Liver (tissue), 9 donors: ENCODE results near the gene RFX8. TPM values are rescaled to one million over a fixed set of nuclear protein-coding genes. Genes with fewer than 3 reads are reported as not detected.

ENCODE experiments used
- DNase-seq: peaks from one replicate; pipeline ENCODE4 v3.0.0-alpha.2; 2017; ENCODE audit warnings: low spot score
- H3K27ac ChIP-seq, 2 donors: one replicate each; pipeline ENCODE4 v1.7.0; 2013; ENCODE audit warnings: inconsistent platforms in 2 of 2, low read length in 2 of 2, control low read depth in 1 of 2, low read depth in 1 of 2, mild to moderate bottlenecking in 1 of 2
- H3K27me3 ChIP-seq, 4 donors: one replicate each; pipeline versions ENCODE4 v1.6.1 to v1.7.0; 2013; ENCODE audit warnings: low read length in 3 of 4, inconsistent platforms in 1 of 4, mild to moderate bottlenecking in 1 of 4, moderate library complexity in 1 of 4; ENCODE audit not compliant: control insufficient read depth in 4 of 4, insufficient read depth in 4 of 4
- H3K36me3 ChIP-seq, 4 donors: one replicate each; pipeline versions ENCODE4 v1.6.1 to v1.7.0; 2013; ENCODE audit warnings: low read length in 3 of 4, mild to moderate bottlenecking in 3 of 4, low read depth in 1 of 4, moderate library complexity in 1 of 4; ENCODE audit not compliant: control insufficient read depth in 4 of 4, insufficient read depth in 3 of 4
- H3K4me1 ChIP-seq, 4 donors: one replicate each; pipeline versions ENCODE4 v1.6.1 to v1.7.0; 2013; ENCODE audit warnings: low read length in 3 of 4, mild to moderate bottlenecking in 3 of 4, moderate library complexity in 1 of 4; ENCODE audit not compliant: control insufficient read depth in 4 of 4, insufficient read depth in 4 of 4
- H3K4me3 ChIP-seq, 3 donors: one replicate each; pipeline versions ENCODE4 v1.6.1 to v1.7.0; 2013; ENCODE audit warnings: low read length in 3 of 3, control low read depth in 1 of 3, low read depth in 1 of 3, mild to moderate bottlenecking in 1 of 3
- H3K9ac ChIP-seq, 2 donors: one replicate each; pipeline ENCODE4 v1.7.0; 2013; ENCODE audit warnings: low read length in 2 of 2, mild to moderate bottlenecking in 2 of 2, moderate library complexity in 2 of 2, control low read depth in 1 of 2, low read depth in 1 of 2
- H3K9me3 ChIP-seq, 4 donors: one replicate each; pipeline versions ENCODE4 v1.6.1 to v1.7.0; 2013; ENCODE audit warnings: low read length in 3 of 4; ENCODE audit not compliant: control insufficient read depth in 4 of 4
- ATF3 ChIP-seq: IDR thresholded peaks from 2 replicates; pipeline ENCODE4 v1.6.1; 2016; ENCODE audit warnings: antibody characterized with exemption
- CTCF ChIP-seq: fragments of 150-350 bp; IDR thresholded peaks from 2 replicates; pipeline ENCODE4 v1.5.1; 2017; ENCODE audit warnings: improper control_type of control experiment, low read depth, low read length; ENCODE audit not compliant: missing input control
- EGR1 ChIP-seq, 2 donors: IDR thresholded peaks; 2 replicates each; pipeline ENCODE4 v1.6.1; 2016 to 2018; ENCODE audit warnings: antibody characterized with exemption in 2 of 2, low read depth in 2 of 2
- FOXA1 ChIP-seq: IDR thresholded peaks from 2 replicates; pipeline ENCODE4 v1.6.1; 2016; ENCODE audit warnings: antibody characterized with exemption
- FOXA2 ChIP-seq: IDR thresholded peaks from 2 replicates; pipeline ENCODE4 v1.6.1; 2016; ENCODE audit warnings: antibody characterized with exemption
- GABPA ChIP-seq, 2 donors: IDR thresholded peaks in 1 of 2; conservative IDR thresholded peaks in 1 of 2; 2 replicates each; pipeline ENCODE4 v1.6.1; 2016; ENCODE audit warnings: antibody characterized with exemption in 2 of 2, mild to moderate bottlenecking in 1 of 2, moderate library complexity in 1 of 2
- HNF4A ChIP-seq, 2 donors: conservative IDR thresholded peaks; 2 replicates each; pipeline ENCODE4 v1.6.1; 2016; ENCODE audit warnings: antibody characterized with exemption in 2 of 2, mild to moderate bottlenecking in 2 of 2
- HNF4G ChIP-seq: IDR thresholded peaks from 2 replicates; pipeline ENCODE4 v1.6.1; 2016; ENCODE audit warnings: antibody characterized with exemption
- JUND ChIP-seq, 2 donors: IDR thresholded peaks; 2 replicates each; pipeline ENCODE4 v1.6.1; 2016; ENCODE audit warnings: antibody characterized with exemption in 2 of 2
- MAX ChIP-seq: IDR thresholded peaks from 2 replicates; pipeline ENCODE4 v1.6.1; 2016; ENCODE audit warnings: antibody characterized with exemption
- NR2F2 ChIP-seq: IDR thresholded peaks from 2 replicates; pipeline ENCODE4 v1.6.1; 2016; ENCODE audit warnings: antibody characterized with exemption
- RAD21 ChIP-seq, 2 donors: IDR thresholded peaks; 2 replicates each; pipeline ENCODE4 v1.6.1; 2016; ENCODE audit warnings: antibody characterized with exemption in 2 of 2, mild to moderate bottlenecking in 2 of 2
- REST ChIP-seq: IDR thresholded peaks from 2 replicates; pipeline ENCODE4 v1.6.1; 2016; ENCODE audit warnings: antibody characterized with exemption, mild to moderate bottlenecking
- RXRA ChIP-seq, 2 donors: IDR thresholded peaks; 2 replicates each; pipeline ENCODE4 v1.6.1; 2017 to 2018; ENCODE audit warnings: antibody characterized with exemption in 2 of 2, mild to moderate bottlenecking in 1 of 2
- SP1 ChIP-seq: IDR thresholded peaks from 2 replicates; pipeline ENCODE4 v1.6.1; 2018; ENCODE audit warnings: antibody characterized with exemption, mild to moderate bottlenecking
- TAF1 ChIP-seq: conservative IDR thresholded peaks from 2 replicates; pipeline ENCODE4 v1.6.1; 2016; ENCODE audit warnings: antibody characterized with exemption, mild to moderate bottlenecking
- YY1 ChIP-seq: IDR thresholded peaks from 2 replicates; pipeline ENCODE4 v1.6.1; 2016; ENCODE audit warnings: antibody characterized with exemption, mild to moderate bottlenecking
- ZBTB33 ChIP-seq: IDR thresholded peaks from 2 replicates; pipeline ENCODE4 v1.6.1; 2016; ENCODE audit warnings: antibody characterized with exemption
- WGBS: extraction: QIAGEN DNeasy Blood & Tissue Kit; methylation state at CpG from one replicate; pipeline ENCODE4 v1.1.7; 2013; 5-methylcytosine and 5-hydroxymethylcytosine counted together
- polyA plus RNA-seq, 2 donors: library from polyadenylated mRNA; stranded (reverse) in 1 of 2; unstranded in 1 of 2; fragments of 200-250 nt in 1 of 2; fragments of >200 nt in 1 of 2; fragmentation: Nextera tagmentation in 1 of 2; extraction: Ambion mirVana in 1 of 2; gene quantifications; one replicate each; pipeline versions ENCODE4 v1.2.1 to v1.2.3, GENCODE V29; 2013 to 2015
- total RNA-seq, 2 donors: library from RNA; depleted of rRNA; stranded (reverse); fragments of >200 nt; gene quantifications; one replicate each; pipeline ENCODE4 v1.2.3, GENCODE V29; 2014
- donor health status: healthy.
- donor health status: healthy.
- donor health status: healthy.
- donor health status: healthy.
- donor health status: healthy.

The RFX8 gene
- total and polyA plus RNA-seq, 4 donors = 0.08 to 0.09 (median 0.09) TPM; not detected in 1

GRCh38 chr2:101356055-101356454, 118.9 kb downstream of the RFX8 start:
- H3K4me1 ChIP-seq = no peaks in the 10 kb centered on the region
- H3K9me3 ChIP-seq = no peaks in the 10 kb centered on the region
- no peak for DNase-seq
- H3K9ac ChIP-seq = no peak overlapping the region
- TF ChIP-seq SP1 (no peak), FOXA1 (no peak), RAD21 (IDR thresholded peaks at IDR 0.05) (no peak), FOXA2 (no peak), ZBTB33 (no peak), TAF1 (no peak), NR2F2 (no peak), JUND (IDR thresholded peaks at IDR 0.05) (no peak), HNF4A (conservative IDR thresholded peaks at IDR 0.05) (no peak), EGR1 (IDR thresholded peaks at IDR 0.05; ENCODE audit: low read depth in 2 of 2) (no peak), GABPA (IDR thresholded peaks at IDR 0.05 in 1 of 2, conservative IDR thresholded peaks at IDR 0.05 in 1 of 2) (no peak), HNF4G (no peak), YY1 (no peak), ATF3 (no peak), CTCF (no peak), MAX (no peak), REST (no peak), RXRA (IDR thresholded peaks at IDR 0.05) (no peak)
- H3K4me3 ChIP-seq = no peak overlapping the region
- H3K36me3 ChIP-seq = no peaks in the 10 kb centered on the region
- 89% methylated on average over 6 of the region's 6 CpGs for WGBS
- no peaks in the 10 kb centered on the region for H3K27me3 ChIP-seq
- no peak overlapping the region for H3K27ac ChIP-seq
